GM12872 (cell line): ENCODE results near the gene RGS6.

Experiments
- CTCF ChIP-seq: IDR thresholded peaks from 3 replicates; pipeline ENCODE4 v1.5.1; 2011; ENCODE audit warnings: low read depth, mild to moderate bottlenecking, low read length, moderate library complexity; ENCODE audit not compliant: insufficient read depth

The RGS6 gene

GRCh38 chr14:72315714-72316113 is 383.5 kb downstream of the RGS6 start:
- no peak for TF ChIP-seq CTCF

- TF ChIP-seq CTCF, result no peak
Observed at GRCh38 chr14:72318648-72319047, 386.4 kb downstream of the RGS6 start.

- TF ChIP-seq CTCF, result no peak
Observed at GRCh38 chr14:72332046-72332445, 399.8 kb downstream of the RGS6 start.

GRCh38 chr14:72332871-72333270 is 400.6 kb downstream of the RGS6 start:
- TF ChIP-seq CTCF, result no peak

GRCh38 chr14:72333357-72333756 is 401.1 kb downstream of the RGS6 start:
- TF ChIP-seq CTCF, result no peak

GRCh38 chr14:72336311-72336980 is 404.2 kb downstream of the RGS6 start:
- no peak for TF ChIP-seq CTCF

- TF ChIP-seq CTCF, result no peak
Observed at GRCh38 chr14:72341237-72341636, 409.0 kb downstream of the RGS6 start.
